Liver (tissue), 9 donors: ENCODE results near the gene MAP1LC3B. TPM values are rescaled to one million over a fixed set of nuclear protein-coding genes. Genes with fewer than 3 reads are reported as not detected.

Source experiments
- DNase-seq: peaks from one replicate; pipeline ENCODE4 v3.0.0-alpha.2; 2017; ENCODE audit warnings: low spot score
- H3K27ac ChIP-seq, 2 donors: one replicate each; pipeline ENCODE4 v1.7.0; 2013; ENCODE audit warnings: inconsistent platforms in 2 of 2, low read length in 2 of 2, control low read depth in 1 of 2, low read depth in 1 of 2, mild to moderate bottlenecking in 1 of 2
- H3K27me3 ChIP-seq, 4 donors: one replicate each; pipeline versions ENCODE4 v1.6.1 to v1.7.0; 2013; ENCODE audit warnings: low read length in 3 of 4, inconsistent platforms in 1 of 4, mild to moderate bottlenecking in 1 of 4, moderate library complexity in 1 of 4; ENCODE audit not compliant: control insufficient read depth in 4 of 4, insufficient read depth in 4 of 4
- H3K36me3 ChIP-seq, 4 donors: one replicate each; pipeline versions ENCODE4 v1.6.1 to v1.7.0; 2013; ENCODE audit warnings: low read length in 3 of 4, mild to moderate bottlenecking in 3 of 4, low read depth in 1 of 4, moderate library complexity in 1 of 4; ENCODE audit not compliant: control insufficient read depth in 4 of 4, insufficient read depth in 3 of 4
- H3K4me1 ChIP-seq, 4 donors: one replicate each; pipeline versions ENCODE4 v1.6.1 to v1.7.0; 2013; ENCODE audit warnings: low read length in 3 of 4, mild to moderate bottlenecking in 3 of 4, moderate library complexity in 1 of 4; ENCODE audit not compliant: control insufficient read depth in 4 of 4, insufficient read depth in 4 of 4
- H3K4me3 ChIP-seq, 3 donors: one replicate each; pipeline versions ENCODE4 v1.6.1 to v1.7.0; 2013; ENCODE audit warnings: low read length in 3 of 3, control low read depth in 1 of 3, low read depth in 1 of 3, mild to moderate bottlenecking in 1 of 3
- H3K9ac ChIP-seq, 2 donors: one replicate each; pipeline ENCODE4 v1.7.0; 2013; ENCODE audit warnings: low read length in 2 of 2, mild to moderate bottlenecking in 2 of 2, moderate library complexity in 2 of 2, control low read depth in 1 of 2, low read depth in 1 of 2
- H3K9me3 ChIP-seq, 4 donors: one replicate each; pipeline versions ENCODE4 v1.6.1 to v1.7.0; 2013; ENCODE audit warnings: low read length in 3 of 4; ENCODE audit not compliant: control insufficient read depth in 4 of 4
- FOXA2 ChIP-seq: IDR thresholded peaks from 2 replicates; pipeline ENCODE4 v1.6.1; 2016; ENCODE audit warnings: antibody characterized with exemption
- GABPA ChIP-seq, 2 donors: IDR thresholded peaks in 1 of 2; conservative IDR thresholded peaks in 1 of 2; 2 replicates each; pipeline ENCODE4 v1.6.1; 2016; ENCODE audit warnings: antibody characterized with exemption in 2 of 2, mild to moderate bottlenecking in 1 of 2, moderate library complexity in 1 of 2
- HNF4G ChIP-seq: IDR thresholded peaks from 2 replicates; pipeline ENCODE4 v1.6.1; 2016; ENCODE audit warnings: antibody characterized with exemption
- JUND ChIP-seq, 2 donors: IDR thresholded peaks; 2 replicates each; pipeline ENCODE4 v1.6.1; 2016; ENCODE audit warnings: antibody characterized with exemption in 2 of 2
- SP1 ChIP-seq: IDR thresholded peaks from 2 replicates; pipeline ENCODE4 v1.6.1; 2018; ENCODE audit warnings: antibody characterized with exemption, mild to moderate bottlenecking
- YY1 ChIP-seq: IDR thresholded peaks from 2 replicates; pipeline ENCODE4 v1.6.1; 2016; ENCODE audit warnings: antibody characterized with exemption, mild to moderate bottlenecking
- WGBS: extraction: QIAGEN DNeasy Blood & Tissue Kit; methylation state at CpG from one replicate; pipeline ENCODE4 v1.1.7; 2013; 5-methylcytosine and 5-hydroxymethylcytosine counted together
- polyA plus RNA-seq, 2 donors: library from polyadenylated mRNA; stranded (reverse) in 1 of 2; unstranded in 1 of 2; fragments of 200-250 nt in 1 of 2; fragments of >200 nt in 1 of 2; fragmentation: Nextera tagmentation in 1 of 2; extraction: Ambion mirVana in 1 of 2; gene quantifications; one replicate each; pipeline versions ENCODE4 v1.2.1 to v1.2.3, GENCODE V29; 2013 to 2015
- total RNA-seq, 2 donors: library from RNA; depleted of rRNA; stranded (reverse); fragments of >200 nt; gene quantifications; one replicate each; pipeline ENCODE4 v1.2.3, GENCODE V29; 2014
- TF ChIP-seq, protein P1 (sequence below): IDR thresholded peaks from 2 replicates; pipeline ENCODE4 v1.6.1; 2016; ENCODE audit warnings: antibody characterized with exemption
- TF ChIP-seq, protein P2 (sequence below): IDR thresholded peaks from 2 replicates; pipeline ENCODE4 v1.6.1; 2016; ENCODE audit warnings: antibody characterized with exemption, mild to moderate bottlenecking
- TF ChIP-seq, protein P3 (sequence below): IDR thresholded peaks from 2 replicates; pipeline ENCODE4 v1.6.1; 2016; ENCODE audit warnings: antibody characterized with exemption
- donor health status: healthy.
- donor health status: healthy.
- donor health status: healthy.
- donor health status: healthy.
- donor health status: healthy.

Gene MAP1LC3B
- total and polyA plus RNA-seq, 4 donors = 10.3 to 36.3 (median 15.7) TPM

DNA sequence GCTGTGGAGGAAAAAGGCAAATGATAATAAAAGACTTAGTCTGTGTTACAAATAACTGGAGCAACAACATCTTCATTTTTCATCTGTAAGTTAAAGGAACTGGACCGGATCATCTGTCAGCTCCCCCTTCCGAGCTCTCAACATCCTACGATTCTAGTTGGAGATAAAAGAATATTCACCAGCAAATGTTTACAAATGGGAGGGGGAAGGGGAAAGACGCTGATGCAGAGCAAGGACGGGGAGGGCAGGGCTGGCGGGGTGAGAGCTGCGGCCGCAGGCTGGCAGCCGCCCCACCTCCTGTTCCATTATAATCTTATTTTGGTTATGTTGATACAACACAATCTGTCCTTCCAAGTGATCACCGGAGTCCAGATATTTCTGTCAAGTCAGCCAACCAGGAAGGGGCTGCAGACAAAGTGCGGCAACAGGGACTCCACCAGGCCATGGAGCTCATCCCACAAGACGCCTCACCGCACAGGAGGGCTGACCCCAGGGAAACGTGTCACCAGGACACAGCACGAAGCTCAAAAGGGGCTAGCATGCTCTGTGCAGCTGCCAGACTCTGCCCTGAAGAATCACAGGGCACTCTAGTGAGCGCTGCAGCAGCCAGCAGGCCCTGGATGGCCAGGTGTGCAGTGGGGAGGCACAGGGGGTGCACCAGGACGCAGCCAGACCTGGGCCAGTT lies 28.2 kb upstream of the MAP1LC3B start:
- Histone ChIP-seq H3K27ac (peak overlapping the region; percentile 47 to 51), H3K9ac (no peak overlapping the region), H3K27me3 (no peaks in the 10 kb centered on the region), H3K36me3 (peaks cover 7 to 24% (median 23%) of the 10 kb centered on the region in 4 donors), H3K4me3 (no peak overlapping the region), H3K4me1 (peaks cover 0 to 7% (median 6%) of the 10 kb centered on the region in 4 donors), H3K9me3 (no peaks in the 10 kb centered on the region)
- no peak for TF ChIP-seq YY1
- TF ChIP-seq, protein P1, sequence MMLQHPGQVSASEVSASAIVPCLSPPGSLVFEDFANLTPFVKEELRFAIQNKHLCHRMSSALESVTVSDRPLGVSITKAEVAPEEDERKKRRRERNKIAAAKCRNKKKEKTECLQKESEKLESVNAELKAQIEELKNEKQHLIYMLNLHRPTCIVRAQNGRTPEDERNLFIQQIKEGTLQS = no peak
- TF ChIP-seq GABPA (IDR thresholded peaks at IDR 0.05 in 1 of 2, conservative IDR thresholded peaks at IDR 0.05 in 1 of 2) = no peak
- TF ChIP-seq, protein P2, sequence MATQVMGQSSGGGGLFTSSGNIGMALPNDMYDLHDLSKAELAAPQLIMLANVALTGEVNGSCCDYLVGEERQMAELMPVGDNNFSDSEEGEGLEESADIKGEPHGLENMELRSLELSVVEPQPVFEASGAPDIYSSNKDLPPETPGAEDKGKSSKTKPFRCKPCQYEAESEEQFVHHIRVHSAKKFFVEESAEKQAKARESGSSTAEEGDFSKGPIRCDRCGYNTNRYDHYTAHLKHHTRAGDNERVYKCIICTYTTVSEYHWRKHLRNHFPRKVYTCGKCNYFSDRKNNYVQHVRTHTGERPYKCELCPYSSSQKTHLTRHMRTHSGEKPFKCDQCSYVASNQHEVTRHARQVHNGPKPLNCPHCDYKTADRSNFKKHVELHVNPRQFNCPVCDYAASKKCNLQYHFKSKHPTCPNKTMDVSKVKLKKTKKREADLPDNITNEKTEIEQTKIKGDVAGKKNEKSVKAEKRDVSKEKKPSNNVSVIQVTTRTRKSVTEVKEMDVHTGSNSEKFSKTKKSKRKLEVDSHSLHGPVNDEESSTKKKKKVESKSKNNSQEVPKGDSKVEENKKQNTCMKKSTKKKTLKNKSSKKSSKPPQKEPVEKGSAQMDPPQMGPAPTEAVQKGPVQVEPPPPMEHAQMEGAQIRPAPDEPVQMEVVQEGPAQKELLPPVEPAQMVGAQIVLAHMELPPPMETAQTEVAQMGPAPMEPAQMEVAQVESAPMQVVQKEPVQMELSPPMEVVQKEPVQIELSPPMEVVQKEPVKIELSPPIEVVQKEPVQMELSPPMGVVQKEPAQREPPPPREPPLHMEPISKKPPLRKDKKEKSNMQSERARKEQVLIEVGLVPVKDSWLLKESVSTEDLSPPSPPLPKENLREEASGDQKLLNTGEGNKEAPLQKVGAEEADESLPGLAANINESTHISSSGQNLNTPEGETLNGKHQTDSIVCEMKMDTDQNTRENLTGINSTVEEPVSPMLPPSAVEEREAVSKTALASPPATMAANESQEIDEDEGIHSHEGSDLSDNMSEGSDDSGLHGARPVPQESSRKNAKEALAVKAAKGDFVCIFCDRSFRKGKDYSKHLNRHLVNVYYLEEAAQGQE = no peak
- no peak for TF ChIP-seq HNF4G
- TF ChIP-seq SP1 = no peak
- WGBS = 48% methylated on average over 17 of the region's 17 CpGs
- no peak for DNase-seq

DNA sequence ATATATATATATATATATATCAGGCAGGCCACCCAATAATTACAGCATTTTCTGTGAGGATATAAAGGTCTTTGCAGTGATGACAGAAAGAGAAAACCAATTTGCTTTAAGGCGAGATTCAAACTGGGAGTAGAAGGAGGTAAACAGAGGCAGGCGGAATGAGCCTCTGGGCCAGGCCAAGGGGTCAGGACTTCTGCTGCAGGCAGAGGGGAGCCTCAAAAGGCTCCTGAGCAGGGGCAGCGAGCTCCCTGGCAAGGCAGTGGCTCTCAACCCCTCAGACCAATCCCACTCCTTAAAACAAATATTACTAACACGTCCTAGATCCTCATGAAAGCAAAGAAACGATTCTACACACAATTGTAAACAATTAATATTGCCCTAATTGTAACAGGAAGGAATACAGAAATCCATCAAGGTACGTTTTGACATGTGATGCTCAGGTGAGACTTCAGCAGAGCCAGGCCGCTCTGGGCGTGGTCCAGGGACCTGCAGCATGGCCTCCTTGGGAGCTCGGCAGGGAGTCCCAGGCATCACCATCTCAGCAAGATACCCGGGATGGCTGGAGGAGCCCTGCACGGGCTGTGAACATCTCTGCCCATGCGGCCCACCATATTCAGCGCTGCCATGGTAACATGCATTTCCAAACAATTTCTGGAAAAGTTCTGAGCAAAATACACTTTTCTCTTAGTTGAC lies 27.0 kb upstream of the MAP1LC3B start:
- no peak for DNase-seq
- WGBS = 88% methylated on average over 13 of the region's 13 CpGs

More for the DNA sequence above, 27.0 kb upstream of the MAP1LC3B start:
- no peak overlapping the region for H3K27ac ChIP-seq
- peaks cover 0 to 9% (median 8%) of the 10 kb centered on the region in 4 donors for H3K4me1 ChIP-seq
- H3K9ac ChIP-seq = no peak overlapping the region
- TF ChIP-seq, protein P2 = no peak
- TF ChIP-seq FOXA2 (no peak), JUND (IDR thresholded peaks at IDR 0.05) (no peak), SP1 (no peak), GABPA (IDR thresholded peaks at IDR 0.05 in 1 of 2, conservative IDR thresholded peaks at IDR 0.05 in 1 of 2) (no peak)
- TF ChIP-seq, protein P3, sequence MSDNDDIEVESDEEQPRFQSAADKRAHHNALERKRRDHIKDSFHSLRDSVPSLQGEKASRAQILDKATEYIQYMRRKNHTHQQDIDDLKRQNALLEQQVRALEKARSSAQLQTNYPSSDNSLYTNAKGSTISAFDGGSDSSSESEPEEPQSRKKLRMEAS = no peak
- no peak overlapping the region for H3K4me3 ChIP-seq
- no peaks in the 10 kb centered on the region for H3K27me3 ChIP-seq
- H3K36me3 ChIP-seq = peaks cover 2 to 14% (median 11%) of the 10 kb centered on the region in 4 donors
- H3K9me3 ChIP-seq = no peaks in the 10 kb centered on the region
